Mucosa of stomach (tissue), 1 donor: ENCODE measurements around the gene MTX1.
"Not testable (repeated sequence)": the region's sequence is repeated elsewhere in the genome, so short reads cannot be mapped to it uniquely, and the experiment has no call there.

Experiments
- H3K27me3 ChIP-seq: one replicate; pipeline ENCODE4 v1.7.0; 2013; ENCODE audit warnings: mild to moderate bottlenecking, low read length; ENCODE audit not compliant: control insufficient read depth, insufficient read depth
- H3K36me3 ChIP-seq: one replicate; pipeline ENCODE4 v1.7.0; 2013; ENCODE audit warnings: low read length; ENCODE audit not compliant: control insufficient read depth, insufficient read depth
- H3K4me1 ChIP-seq: one replicate; pipeline ENCODE4 v1.7.0; 2013; ENCODE audit warnings: mild to moderate bottlenecking, low read length; ENCODE audit not compliant: control insufficient read depth, insufficient read depth
- H3K4me3 ChIP-seq: one replicate; pipeline ENCODE4 v1.7.0; 2013; ENCODE audit warnings: low read length
- H3K9ac ChIP-seq: one replicate; pipeline ENCODE4 v1.7.0; 2013; ENCODE audit warnings: mild to moderate bottlenecking, low read length, moderate library complexity
- H3K9me3 ChIP-seq: one replicate; pipeline ENCODE4 v1.7.0; 2013; ENCODE audit warnings: mild to moderate bottlenecking, low read length, moderate library complexity; ENCODE audit not compliant: control insufficient read depth
- donor health status: Pancreatic carcinoma.

Gene MTX1

GRCh38 chr1:155207806-155208540 lies 522 bp upstream of the MTX1 start, which contains the start of gene THBS3:
TSS of gene THBS3 (minus strand) at chr1:155207897. CDS start at chr1:155207876, 21 bp downstream.
- Histone ChIP-seq H3K4me3 (peak within 1 kb of the TSS; percentile 94), H3K4me1 (peaks cover 27% of the 10 kb centered on the region), H3K36me3 (no peaks in the 10 kb centered on the region), H3K27me3 (no peaks in the 10 kb centered on the region), H3K9me3 (no peaks in the 10 kb centered on the region), H3K9ac (peak within 1 kb of the TSS; percentile 87)

DNA sequence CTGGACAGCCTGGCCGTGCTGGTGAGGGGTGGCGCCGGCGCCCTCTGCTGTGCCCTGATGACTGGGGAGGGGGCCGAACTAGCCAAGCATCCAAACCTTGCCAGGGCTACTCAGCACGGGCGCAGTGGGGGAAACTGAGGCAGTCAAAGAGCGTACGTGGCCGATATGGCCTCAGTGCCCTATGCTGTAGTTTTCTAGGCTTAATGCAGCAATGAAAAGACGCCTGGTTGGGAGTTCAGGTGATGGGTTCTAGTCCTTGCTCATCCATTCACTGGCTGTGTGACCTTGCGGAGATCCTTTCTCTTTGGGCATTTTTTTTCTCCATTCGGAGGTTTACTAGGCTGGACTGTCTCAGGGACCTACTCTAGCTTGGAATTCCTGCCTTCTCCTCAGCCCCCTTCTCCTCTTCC lies 822 bp downstream of the MTX1 start:
- no peaks in the 10 kb centered on the region for H3K36me3 ChIP-seq
- H3K27me3 ChIP-seq, result no peaks in the 10 kb centered on the region
- peak overlapping the region; percentile 94 for H3K4me3 ChIP-seq
- H3K9ac ChIP-seq, result peak overlapping the region; percentile 87
- peaks cover 27% of the 10 kb centered on the region for H3K4me1 ChIP-seq
- no peaks in the 10 kb centered on the region for H3K9me3 ChIP-seq

DNA sequence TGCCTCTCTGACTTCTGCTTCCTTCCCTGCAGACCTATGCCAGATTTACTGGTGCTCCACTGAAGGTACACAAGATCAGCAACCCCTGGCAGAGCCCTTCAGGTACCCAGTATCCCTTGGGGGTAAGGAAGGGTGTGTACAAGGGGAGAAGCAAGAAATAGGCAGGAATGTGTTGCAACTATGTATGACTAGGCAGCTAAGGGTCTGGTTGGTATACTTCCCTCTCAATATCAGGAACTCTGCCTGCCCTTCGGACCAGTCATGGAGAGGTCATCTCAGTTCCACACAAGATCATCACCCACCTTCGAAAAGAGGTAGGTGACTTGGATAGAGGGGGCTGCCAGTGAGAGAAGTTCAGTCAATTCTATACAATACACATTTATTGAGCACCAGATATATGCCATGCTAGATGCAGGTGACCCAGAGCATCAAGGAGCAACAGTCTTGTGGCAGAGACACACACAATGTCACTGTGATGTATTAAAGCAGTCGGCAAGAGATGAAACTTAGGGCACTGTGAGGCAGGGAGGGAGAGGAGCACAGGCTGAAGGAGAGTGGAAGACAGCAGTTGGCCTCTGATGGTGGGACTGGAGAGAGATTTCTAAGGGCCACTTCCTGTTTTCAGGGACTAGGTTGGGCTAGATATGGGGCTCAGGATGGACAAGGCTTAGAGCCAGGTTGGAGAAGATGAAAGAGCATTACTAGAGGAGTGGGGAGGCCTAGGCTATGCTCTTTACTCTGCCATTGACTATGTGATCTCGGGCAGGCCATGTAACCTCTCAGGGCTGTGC lies 2.0 kb downstream of the MTX1 start:
- no peaks in the 10 kb centered on the region for H3K27me3 ChIP-seq
- H3K9ac ChIP-seq, result no peak overlapping the region
- H3K4me1 ChIP-seq, result peaks cover 27% of the 10 kb centered on the region
- H3K9me3 ChIP-seq, result no peaks in the 10 kb centered on the region
- no peak overlapping the region for H3K4me3 ChIP-seq
- no peaks in the 10 kb centered on the region for H3K36me3 ChIP-seq

DNA sequence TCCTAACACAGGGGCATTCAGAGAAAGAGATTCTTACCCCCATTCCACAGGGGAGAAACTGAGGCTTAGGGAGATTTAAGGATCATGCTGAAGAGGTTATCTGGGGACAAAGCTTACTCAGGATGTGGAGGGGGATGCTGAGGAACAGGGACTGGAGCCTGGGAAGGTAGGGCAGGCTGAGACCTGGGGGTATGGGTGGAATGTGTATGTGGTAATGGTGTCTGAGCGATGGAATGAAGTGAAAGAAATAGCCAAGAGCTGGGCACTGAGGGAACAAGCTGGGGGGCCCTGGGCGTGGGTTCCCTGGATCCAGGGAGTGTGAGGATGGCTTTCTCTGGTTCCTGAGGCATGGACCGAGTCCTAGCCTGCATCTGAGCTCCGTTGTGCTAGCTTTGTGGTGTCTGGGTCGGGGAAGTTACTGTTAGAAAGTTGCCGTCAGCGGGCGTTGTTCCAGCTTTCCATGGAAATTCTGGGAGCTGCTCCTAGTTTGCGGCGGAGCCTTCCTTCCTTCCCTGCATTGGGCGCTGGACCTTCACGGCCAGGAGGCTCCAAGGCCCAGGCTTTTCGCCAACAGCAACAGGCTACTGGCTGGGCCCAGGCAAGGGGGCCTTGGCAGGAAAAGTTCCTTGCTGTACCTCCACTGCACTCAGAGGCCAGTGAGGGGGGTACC lies 3.0 kb downstream of the MTX1 start:
- not testable (repeated sequence) for H3K9ac ChIP-seq, H3K36me3 ChIP-seq, H3K27me3 ChIP-seq, H3K9me3 ChIP-seq, H3K4me3 ChIP-seq
- peaks cover 27% of the 10 kb centered on the region for H3K4me1 ChIP-seq

- H3K9ac ChIP-seq, H3K4me3 ChIP-seq, H3K9me3 ChIP-seq, H3K27me3 ChIP-seq, H3K36me3 ChIP-seq: not testable (repeated sequence)
- peaks cover 23% of the 10 kb centered on the region for H3K4me1 ChIP-seq
Measured at GRCh38 chr1:155212051-155212440, 3.6 kb downstream of the MTX1 start.

DNA sequence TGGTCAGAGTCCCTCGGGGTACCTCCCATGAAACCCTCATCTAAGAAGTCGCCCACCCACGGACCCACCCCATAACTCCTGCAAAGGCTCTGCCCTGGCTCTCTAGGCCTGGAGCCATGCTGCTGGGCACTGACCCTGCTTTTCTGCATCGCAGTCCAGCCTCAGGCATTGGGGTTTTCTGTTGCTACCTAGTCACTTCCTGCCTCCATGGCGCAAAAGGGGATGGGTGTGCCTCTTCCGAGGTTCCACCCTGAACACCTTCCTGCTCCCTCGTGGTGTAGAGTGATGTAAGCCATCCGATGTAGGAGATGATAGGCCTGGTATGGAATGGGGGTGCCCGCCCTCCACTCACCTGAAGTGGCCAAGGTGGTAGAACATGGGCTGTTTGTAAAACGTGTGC lies 6.2 kb downstream of the MTX1 start:
- not testable (repeated sequence) for H3K4me3 ChIP-seq, H3K4me1 ChIP-seq, H3K9ac ChIP-seq, H3K36me3 ChIP-seq, H3K27me3 ChIP-seq, H3K9me3 ChIP-seq

- Histone ChIP-seq H3K4me1 (peaks cover 15% of the 10 kb centered on the region), H3K4me3 (no peak overlapping the region), H3K9ac (no peak overlapping the region), H3K27me3 (no peaks in the 10 kb centered on the region), H3K36me3 (no peaks in the 10 kb centered on the region), H3K9me3 (no peaks in the 10 kb centered on the region)
Measured at GRCh38 chr1:155218854-155219591, 10.5 kb downstream of the MTX1 start.

GRCh38 chr1:155219592-155220031 lies 11.1 kb downstream of the MTX1 start:
- H3K36me3 ChIP-seq, result no peaks in the 10 kb centered on the region
- peaks cover 15% of the 10 kb centered on the region for H3K4me1 ChIP-seq
- H3K4me3 ChIP-seq, result no peak overlapping the region
- H3K27me3 ChIP-seq, result no peaks in the 10 kb centered on the region
- H3K9ac ChIP-seq, result no peak overlapping the region
- H3K9me3 ChIP-seq, result no peaks in the 10 kb centered on the region

- H3K9me3 ChIP-seq, H3K27me3 ChIP-seq, H3K9ac ChIP-seq, H3K4me3 ChIP-seq, H3K36me3 ChIP-seq: not testable (repeated sequence)
- peaks cover 17% of the 10 kb centered on the region for H3K4me1 ChIP-seq
Measured at GRCh38 chr1:155220211-155220965, 11.9 kb downstream of the MTX1 start.

- Histone ChIP-seq H3K9ac (no peak overlapping the region), H3K27me3 (no peaks in the 10 kb centered on the region), H3K9me3 (no peaks in the 10 kb centered on the region), H3K36me3 (no peaks in the 10 kb centered on the region), H3K4me1 (peaks cover 36% of the 10 kb centered on the region), H3K4me3 (no peak overlapping the region)
Measured at GRCh38 chr1:155223047-155223446, 14.6 kb downstream of the MTX1 start.

DNA sequence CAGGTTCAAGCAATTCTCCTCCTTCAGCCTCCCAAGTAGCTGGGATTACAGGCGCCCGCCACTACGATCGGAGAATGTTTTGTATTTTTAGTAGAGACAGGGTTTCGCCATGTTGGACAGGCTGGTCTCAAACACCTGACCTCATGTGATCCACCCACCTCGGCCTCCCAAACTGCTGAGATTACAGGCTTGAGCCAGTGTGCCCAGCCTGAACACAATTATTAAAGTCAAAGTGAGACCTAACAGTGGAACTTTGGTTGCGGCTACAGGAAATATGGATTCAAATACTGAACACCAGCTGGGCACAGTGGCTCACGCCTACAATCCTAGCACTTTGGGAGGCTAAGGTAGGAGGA lies 16.9 kb downstream of the MTX1 start:
- not testable (repeated sequence) for H3K27me3 ChIP-seq, H3K9ac ChIP-seq, H3K4me3 ChIP-seq, H3K9me3 ChIP-seq, H3K36me3 ChIP-seq
- peaks cover 28% of the 10 kb centered on the region for H3K4me1 ChIP-seq
